ENCODE results near the gene NKAIN2. TPM values are rescaled to one million over a fixed set of nuclear protein-coding genes. Genes with fewer than 3 reads are reported as not detected.

NKAIN2 gene
- total RNA-seq, 1 donor: under 0.01 TPM

DNA sequence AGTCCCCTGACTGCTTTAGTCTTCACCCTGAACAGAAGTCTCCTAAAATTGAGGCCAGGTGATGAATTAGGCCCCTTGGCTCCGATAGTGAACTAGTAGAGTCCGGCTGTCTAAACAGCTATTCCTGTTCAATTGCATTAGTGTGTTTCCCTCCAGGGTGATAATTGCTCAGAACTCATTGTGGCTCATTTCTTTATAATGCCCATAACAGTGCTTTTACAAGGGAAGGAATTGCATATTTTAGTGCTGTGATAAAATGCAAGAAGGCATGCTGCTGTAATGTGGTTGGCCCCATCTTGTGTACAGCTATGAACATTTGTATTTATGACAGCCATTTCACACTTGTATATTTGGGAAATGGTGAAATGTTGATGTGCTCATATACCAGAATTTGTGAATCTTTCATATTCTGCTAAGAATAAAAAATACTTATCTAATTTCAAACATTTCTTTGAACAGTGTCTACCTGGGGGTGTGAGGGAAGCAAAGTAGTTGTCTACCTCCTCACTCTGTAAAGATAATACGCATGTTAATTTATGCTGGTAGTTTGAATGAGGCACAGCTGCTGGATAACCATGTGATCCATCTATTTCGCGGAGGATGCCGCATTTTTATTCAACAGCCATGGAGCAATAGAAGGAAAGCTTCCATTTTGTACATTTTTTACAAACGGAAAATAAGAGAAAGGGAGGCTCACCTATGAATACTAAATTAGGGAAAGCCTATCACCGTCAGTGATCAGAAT lies 451.4 kb downstream of the NKAIN2 start:
- TF ChIP-seq, protein P1, sequence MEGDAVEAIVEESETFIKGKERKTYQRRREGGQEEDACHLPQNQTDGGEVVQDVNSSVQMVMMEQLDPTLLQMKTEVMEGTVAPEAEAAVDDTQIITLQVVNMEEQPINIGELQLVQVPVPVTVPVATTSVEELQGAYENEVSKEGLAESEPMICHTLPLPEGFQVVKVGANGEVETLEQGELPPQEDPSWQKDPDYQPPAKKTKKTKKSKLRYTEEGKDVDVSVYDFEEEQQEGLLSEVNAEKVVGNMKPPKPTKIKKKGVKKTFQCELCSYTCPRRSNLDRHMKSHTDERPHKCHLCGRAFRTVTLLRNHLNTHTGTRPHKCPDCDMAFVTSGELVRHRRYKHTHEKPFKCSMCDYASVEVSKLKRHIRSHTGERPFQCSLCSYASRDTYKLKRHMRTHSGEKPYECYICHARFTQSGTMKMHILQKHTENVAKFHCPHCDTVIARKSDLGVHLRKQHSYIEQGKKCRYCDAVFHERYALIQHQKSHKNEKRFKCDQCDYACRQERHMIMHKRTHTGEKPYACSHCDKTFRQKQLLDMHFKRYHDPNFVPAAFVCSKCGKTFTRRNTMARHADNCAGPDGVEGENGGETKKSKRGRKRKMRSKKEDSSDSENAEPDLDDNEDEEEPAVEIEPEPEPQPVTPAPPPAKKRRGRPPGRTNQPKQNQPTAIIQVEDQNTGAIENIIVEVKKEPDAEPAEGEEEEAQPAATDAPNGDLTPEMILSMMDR (IDR thresholded peaks at IDR 0.05; ENCODE audit: insufficient read depth, low read length): no peak
- no peak for DNase-seq (ENCODE audit: low read depth)
- H3K4me3 ChIP-seq (ENCODE audit: low read depth, low read length): no peak overlapping the region

DNA sequence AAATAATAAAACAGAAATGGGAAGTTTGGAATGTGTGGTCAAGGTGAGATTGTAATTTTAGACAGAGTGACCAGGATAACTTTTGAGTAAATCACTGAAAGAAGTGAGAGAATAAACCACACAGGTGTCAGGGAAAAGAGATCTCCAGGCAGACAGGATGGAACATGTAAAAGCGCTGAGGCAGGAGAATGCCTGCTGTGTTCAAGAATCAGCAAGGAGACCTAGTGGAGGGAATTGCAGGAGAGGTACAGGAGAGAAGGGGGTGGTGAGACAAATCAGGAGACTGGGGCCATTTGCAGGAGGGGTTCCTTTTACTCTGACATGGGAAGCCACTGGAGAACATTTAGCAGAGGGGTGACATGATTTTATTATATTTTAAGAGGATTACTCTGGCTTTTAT lies 456.7 kb downstream of the NKAIN2 start:
- TF ChIP-seq, protein P1 (IDR thresholded peaks at IDR 0.05; ENCODE audit: insufficient read depth, low read length): no peak
- no peak overlapping the region for H3K4me3 ChIP-seq (ENCODE audit: low read depth, low read length)
- no peak for DNase-seq (ENCODE audit: low read depth)

DNA sequence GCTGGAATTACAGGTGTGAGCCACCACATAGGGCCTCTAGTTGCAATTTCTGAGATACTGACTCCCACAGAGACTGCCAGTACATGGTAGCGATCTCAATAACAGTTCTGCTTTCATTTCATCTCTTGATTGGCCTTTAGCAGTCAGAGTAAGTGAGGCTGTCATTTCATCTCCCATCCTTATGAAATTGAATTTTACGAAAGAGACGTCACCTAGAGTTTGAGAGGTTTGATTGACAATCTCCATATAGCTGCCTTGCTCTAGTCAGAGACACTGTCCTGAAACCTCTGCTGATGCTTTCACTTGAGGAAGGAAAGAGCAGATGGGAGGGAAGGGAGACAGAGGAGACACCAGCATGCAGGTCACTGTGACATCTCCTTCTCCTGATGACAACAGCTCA lies 466.1 kb downstream of the NKAIN2 start:
- no peak for DNase-seq (ENCODE audit: low read depth)
- TF ChIP-seq, protein P1 (IDR thresholded peaks at IDR 0.05; ENCODE audit: insufficient read depth, low read length): no peak
- H3K4me3 ChIP-seq (ENCODE audit: low read depth, low read length): no peak overlapping the region

DNA sequence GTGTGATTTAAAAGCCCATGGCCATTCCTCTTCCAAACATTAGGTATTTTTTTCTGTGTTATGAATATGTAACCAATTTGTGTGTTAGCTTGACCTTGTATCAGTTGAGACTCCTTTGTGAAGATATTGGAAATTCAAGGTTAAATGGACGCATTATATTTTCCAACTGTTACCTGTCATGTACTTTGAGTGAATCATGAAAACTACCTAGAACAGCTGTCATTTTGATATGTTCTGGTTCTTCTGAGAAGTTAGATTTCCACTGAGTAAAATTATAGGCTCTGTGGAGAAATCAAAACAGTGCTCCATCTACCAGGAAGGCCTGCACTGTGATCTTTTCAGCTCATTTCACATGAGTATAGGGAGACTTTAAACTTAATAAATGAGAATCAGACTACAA lies 470.0 kb downstream of the NKAIN2 start:
- no peak for DNase-seq (ENCODE audit: low read depth)

DNA sequence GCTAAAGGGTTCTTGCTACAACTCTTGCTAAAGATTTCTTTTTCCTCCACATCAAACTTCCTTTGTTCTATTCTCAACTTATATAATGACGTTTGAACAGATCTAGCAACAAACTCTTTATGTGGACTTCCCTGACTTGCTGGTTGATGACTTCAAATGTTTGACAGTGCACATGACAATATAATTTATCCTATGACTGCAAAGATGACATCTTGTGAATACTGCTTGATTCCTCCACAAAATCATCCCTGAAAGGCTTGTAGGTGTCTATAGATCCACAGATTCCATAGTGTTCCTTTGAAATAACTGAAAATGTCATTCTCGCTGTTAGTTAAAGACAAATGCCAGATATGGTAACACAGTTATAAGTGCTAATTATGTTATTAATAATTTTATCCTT lies 478.9 kb downstream of the NKAIN2 start:
- DNase-seq (ENCODE audit: low read depth): no peak
- H3K4me3 ChIP-seq (ENCODE audit: low read depth, low read length): no peak overlapping the region
- TF ChIP-seq, protein P1 (IDR thresholded peaks at IDR 0.05; ENCODE audit: insufficient read depth, low read length): no peak

More for the DNA sequence above, 470.0 kb downstream of the NKAIN2 start:
- H3K4me3 ChIP-seq (ENCODE audit: low read depth, low read length): no peak overlapping the region
- TF ChIP-seq, protein P1 (IDR thresholded peaks at IDR 0.05; ENCODE audit: insufficient read depth, low read length): no peak

DNA sequence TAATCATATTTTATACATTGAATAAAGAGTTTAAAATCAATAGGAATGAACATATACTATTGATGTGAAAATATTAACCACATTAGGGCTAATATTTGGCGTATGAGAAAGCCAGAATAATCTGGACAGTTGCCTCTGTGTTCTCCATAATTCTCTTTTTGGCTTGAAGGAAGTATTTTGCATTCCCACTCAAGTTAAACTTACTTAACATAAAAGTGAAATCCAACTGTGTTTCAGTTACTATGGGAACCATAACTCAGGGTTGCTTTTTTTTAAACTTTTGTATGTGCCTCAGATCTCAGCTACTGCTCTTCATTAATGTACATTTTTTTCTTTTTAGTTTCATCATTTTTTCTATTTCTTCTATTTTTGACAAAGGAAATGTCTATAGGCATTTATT lies 479.8 kb downstream of the NKAIN2 start:
- H3K4me3 ChIP-seq (ENCODE audit: low read depth, low read length): no peak overlapping the region
- TF ChIP-seq, protein P1 (IDR thresholded peaks at IDR 0.05; ENCODE audit: insufficient read depth, low read length): no peak
- DNase-seq (ENCODE audit: low read depth): no peak

DNA sequence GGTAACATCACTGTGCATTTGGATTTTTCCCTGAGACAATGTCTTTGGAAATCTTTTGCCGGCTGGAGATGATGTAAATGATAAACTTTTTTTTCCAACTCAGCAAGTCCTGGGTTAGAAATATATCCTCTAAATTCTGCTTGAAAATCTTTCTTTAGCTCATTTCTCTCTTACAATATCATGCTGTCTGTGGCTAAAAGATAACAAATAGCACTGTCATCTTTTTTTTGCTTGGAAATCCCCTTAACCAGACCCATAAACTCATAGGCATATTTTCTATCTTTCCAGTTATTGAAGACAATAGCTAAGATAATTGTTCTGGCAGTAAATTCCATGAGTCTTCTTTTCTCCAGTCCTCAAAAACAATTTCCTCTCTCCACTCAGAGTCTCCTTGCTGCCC lies 481.5 kb downstream of the NKAIN2 start:
- TF ChIP-seq, protein P1 (IDR thresholded peaks at IDR 0.05; ENCODE audit: insufficient read depth, low read length): no peak
- H3K4me3 ChIP-seq (ENCODE audit: low read depth, low read length): no peak overlapping the region
- no peak for DNase-seq (ENCODE audit: low read depth)

All from fibroblast of the aortic adventitia (primary cell).